ENCODE measurements around the gene PDCD4.

DNA sequence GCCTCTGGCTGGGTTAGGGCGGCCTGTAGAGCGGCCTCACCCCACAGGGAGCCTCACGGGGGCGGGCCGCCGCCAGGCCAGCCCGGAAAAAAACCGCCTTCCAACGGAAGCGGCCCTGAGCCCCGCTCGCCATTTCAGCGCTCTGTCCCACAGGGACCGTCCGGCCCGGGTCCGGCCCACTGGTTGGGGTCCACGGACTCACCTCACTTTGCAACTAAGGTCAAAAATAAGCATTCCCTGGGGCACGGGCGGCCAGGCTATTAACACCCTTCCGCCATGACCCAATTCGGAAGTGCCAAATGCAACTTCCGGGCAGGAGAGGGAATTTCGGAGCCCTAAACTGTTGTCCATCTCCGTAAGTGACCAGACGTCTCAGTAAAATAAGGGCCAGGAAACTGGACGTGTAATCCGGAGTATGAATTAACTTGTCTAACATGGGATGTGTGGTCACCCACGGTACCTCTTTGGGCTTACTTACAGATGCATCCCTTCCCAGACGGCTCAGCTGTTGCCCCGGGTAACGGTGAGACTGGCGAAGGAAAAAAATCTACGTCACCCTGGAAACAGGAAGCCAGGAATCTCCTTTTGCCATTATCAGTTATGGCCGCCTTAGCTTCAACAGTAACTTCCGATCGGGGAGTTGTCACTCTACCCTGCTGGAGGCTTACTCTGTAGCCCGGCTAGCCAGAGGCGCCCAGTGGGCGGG is 47.1 kb downstream of the PDCD4 start, which contains the start of gene BBIP1:
- TF ChIP-seq, protein P1, sequence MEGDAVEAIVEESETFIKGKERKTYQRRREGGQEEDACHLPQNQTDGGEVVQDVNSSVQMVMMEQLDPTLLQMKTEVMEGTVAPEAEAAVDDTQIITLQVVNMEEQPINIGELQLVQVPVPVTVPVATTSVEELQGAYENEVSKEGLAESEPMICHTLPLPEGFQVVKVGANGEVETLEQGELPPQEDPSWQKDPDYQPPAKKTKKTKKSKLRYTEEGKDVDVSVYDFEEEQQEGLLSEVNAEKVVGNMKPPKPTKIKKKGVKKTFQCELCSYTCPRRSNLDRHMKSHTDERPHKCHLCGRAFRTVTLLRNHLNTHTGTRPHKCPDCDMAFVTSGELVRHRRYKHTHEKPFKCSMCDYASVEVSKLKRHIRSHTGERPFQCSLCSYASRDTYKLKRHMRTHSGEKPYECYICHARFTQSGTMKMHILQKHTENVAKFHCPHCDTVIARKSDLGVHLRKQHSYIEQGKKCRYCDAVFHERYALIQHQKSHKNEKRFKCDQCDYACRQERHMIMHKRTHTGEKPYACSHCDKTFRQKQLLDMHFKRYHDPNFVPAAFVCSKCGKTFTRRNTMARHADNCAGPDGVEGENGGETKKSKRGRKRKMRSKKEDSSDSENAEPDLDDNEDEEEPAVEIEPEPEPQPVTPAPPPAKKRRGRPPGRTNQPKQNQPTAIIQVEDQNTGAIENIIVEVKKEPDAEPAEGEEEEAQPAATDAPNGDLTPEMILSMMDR (IDR thresholded peaks at IDR 0.05): no peak
- no peak for TF ChIP-seq ZFX (IDR thresholded peaks at IDR 0.05; ENCODE audit: borderline replicate concordance)

All from 22Rv1 (cell line).